Astrocyte (in vitro differentiated cells and primary cell): ENCODE measurements around the gene EGFL7. TPM values are rescaled to one million over a fixed set of nuclear protein-coding genes. Genes with fewer than 3 reads are reported as not detected.

ENCODE experiments used
- DNase-seq: peaks from one replicate; pipeline ENCODE4 v3.0.0-alpha.2; 2010; ENCODE audit warnings: low read depth
- FAIRE-seq: peaks from 2 replicates; lab custom pipeline; 2011; peaks lifted over from hg19 to GRCh38; lab: Jason Lieb, UNC
- H2AFZ ChIP-seq: 2 replicates; pipeline ENCODE4 v1.6.0; 2012; ENCODE audit warnings: low read depth, low read length, inconsistent platforms
- H3K27ac ChIP-seq: 2 replicates; pipeline ENCODE4 v1.5.1; 2011; ENCODE audit warnings: low read depth, low read length, inconsistent platforms
- H3K27me3 ChIP-seq: 2 replicates; pipeline ENCODE4 v1.6.0; 2011; ENCODE audit warnings: low read length, inconsistent platforms; ENCODE audit not compliant: insufficient read depth
- H3K36me3 ChIP-seq: 2 replicates; pipeline ENCODE4 v1.5.1; 2011; ENCODE audit warnings: low read length, inconsistent platforms; ENCODE audit not compliant: insufficient read depth
- H3K4me1 ChIP-seq: 2 replicates; pipeline ENCODE4 v1.5.1; 2011; ENCODE audit warnings: low read length, inconsistent platforms; ENCODE audit not compliant: insufficient read depth
- H3K4me2 ChIP-seq: 2 replicates; pipeline ENCODE4 v1.6.0; 2012; ENCODE audit warnings: low read length, inconsistent platforms
- H3K4me3 ChIP-seq: 2 replicates; pipeline ENCODE4 v1.5.1; 2011; ENCODE audit warnings: low read depth, mild to moderate bottlenecking, low read length, inconsistent platforms; ENCODE audit not compliant: insufficient read depth
- H3K79me2 ChIP-seq: 2 replicates; pipeline ENCODE4 v1.6.0; 2012; ENCODE audit warnings: mild to moderate bottlenecking, low read length, inconsistent platforms; ENCODE audit not compliant: insufficient read depth
- H3K9ac ChIP-seq: 2 replicates; pipeline ENCODE4 v1.6.0; 2012; ENCODE audit warnings: mild to moderate bottlenecking, low read length, inconsistent platforms
- H3K9me3 ChIP-seq: 2 replicates; pipeline ENCODE4 v1.5.1; 2012; ENCODE audit warnings: low read depth, mild to moderate bottlenecking, low read length, inconsistent platforms; ENCODE audit not compliant: insufficient read depth
- H4K20me1 ChIP-seq: 2 replicates; pipeline ENCODE4 v1.6.0; 2012; ENCODE audit warnings: low read length, inconsistent platforms; ENCODE audit not compliant: insufficient read depth
- H3K27ac Mint-ChIP-seq: one replicate; pipeline ENCODE4 v1.8.0; 2021; ENCODE audit warnings: mild to moderate bottlenecking, mixed read lengths; ENCODE audit not compliant: unreplicated experiment
- H3K27me3 Mint-ChIP-seq: one replicate; pipeline ENCODE4 v1.8.0; 2021; ENCODE audit warnings: low read depth, mixed read lengths; ENCODE audit not compliant: unreplicated experiment
- H3K36me3 Mint-ChIP-seq: one replicate; pipeline ENCODE4 v1.8.0; 2021; ENCODE audit warnings: low read depth, mixed read lengths; ENCODE audit not compliant: unreplicated experiment
- H3K4me1 Mint-ChIP-seq: one replicate; pipeline ENCODE4 v1.8.0; 2021; ENCODE audit warnings: low read depth, mixed read lengths; ENCODE audit not compliant: unreplicated experiment
- H3K4me3 Mint-ChIP-seq: one replicate; pipeline ENCODE4 v1.8.0; 2021; ENCODE audit warnings: mild to moderate bottlenecking, moderate library complexity, mixed read lengths; ENCODE audit not compliant: unreplicated experiment
- H3K9me3 Mint-ChIP-seq: one replicate; pipeline ENCODE4 v1.8.0; 2021; ENCODE audit warnings: mild to moderate bottlenecking, mixed read lengths; ENCODE audit not compliant: unreplicated experiment
- CTCF ChIP-seq: IDR thresholded peaks from 2 replicates; pipeline ENCODE4 v1.5.1; 2011; ENCODE audit warnings: low read depth, mild to moderate bottlenecking, inconsistent platforms, low read length, moderate library complexity; ENCODE audit not compliant: insufficient read depth
- EZH2 ChIP-seq: IDR thresholded peaks from 2 replicates; pipeline ENCODE4 v1.6.1; 2012; ENCODE audit warnings: mild to moderate bottlenecking, low read length, inconsistent platforms; ENCODE audit not compliant: insufficient read depth
- total RNA-seq: library from RNA; stranded (reverse); gene quantifications from 2 replicates; pipeline ENCODE4 v1.2.1, GENCODE V29; 2021

EGFL7 gene
- total RNA-seq, 1 donor from 2014 or later: 12.3 TPM

- Histone ChIP-seq H3K9ac (peak overlapping the region; percentile 46), H3K27me3 (no peaks in the 10 kb centered on the region), H3K4me1 (peaks cover 22% of the 10 kb centered on the region), H3K4me3 (no peak overlapping the region), H2AFZ (no peak overlapping the region), H3K27ac (no peak overlapping the region), H3K79me2 (no peaks in the 10 kb centered on the region), H3K9me3 (no peaks in the 10 kb centered on the region), H3K4me2 (peak overlapping the region; percentile 77), H3K36me3 (no peaks in the 10 kb centered on the region), H4K20me1 (no peaks in the 10 kb centered on the region)
- no peak for TF ChIP-seq EZH2
- no peak for TF ChIP-seq CTCF
- DNase-seq: peak; percentile 82
- Mint-ChIP-seq H3K27ac (no peak overlapping the region), H3K36me3 (no peaks in the 10 kb centered on the region), H3K27me3 (peaks cover 3% of the 10 kb centered on the region), H3K4me1 (peaks cover 12% of the 10 kb centered on the region), H3K4me3 (no peak overlapping the region), H3K9me3 (no peaks in the 10 kb centered on the region)
- FAIRE-seq: no peak
These were observed 48.3 kb upstream of the EGFL7 start for GRCh38 chr9:136614372-136614922.

DNA sequence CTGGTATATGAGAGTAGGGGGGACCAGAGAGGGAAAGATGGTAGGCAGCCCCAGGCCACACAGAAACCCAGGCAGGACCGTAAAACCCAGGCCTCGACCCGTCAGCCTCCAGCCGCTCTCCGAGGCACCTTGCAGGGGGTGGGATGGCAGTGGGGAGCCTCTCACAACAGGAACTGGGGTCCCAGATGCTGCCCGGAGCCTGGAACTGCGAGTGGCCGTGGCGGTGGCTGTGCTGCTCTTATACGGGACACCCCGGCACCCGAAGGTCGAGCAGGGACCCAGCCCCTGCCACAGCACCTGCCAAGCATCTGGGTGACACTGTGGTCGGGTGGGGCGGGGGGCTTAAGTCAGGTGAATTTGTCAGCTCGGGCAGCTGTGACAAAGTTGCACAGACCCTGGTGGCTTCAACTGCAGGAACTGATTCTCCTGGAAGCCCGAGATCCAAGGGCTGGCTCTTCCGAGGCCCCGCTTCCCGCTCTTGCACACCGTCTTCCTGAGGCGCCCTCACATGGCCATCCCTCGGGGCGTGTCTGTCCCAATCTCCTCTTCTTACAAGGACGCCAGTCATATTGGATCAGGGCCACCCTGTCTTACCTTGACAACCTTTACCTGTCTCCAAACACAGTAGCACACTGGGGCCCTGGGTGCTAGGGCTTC lies 47.6 kb upstream of the EGFL7 start:
- H3K4me3 Mint-ChIP-seq: no peak overlapping the region
- peaks cover 3% of the 10 kb centered on the region for H3K27me3 Mint-ChIP-seq

More for the DNA sequence above, 47.6 kb upstream of the EGFL7 start:
- H3K9ac ChIP-seq: no peak overlapping the region
- no peak for TF ChIP-seq CTCF
- no peak for TF ChIP-seq EZH2
- no peak overlapping the region for H3K4me3 ChIP-seq
- H2AFZ ChIP-seq: no peak overlapping the region
- no peak for DNase-seq
- H3K27me3 ChIP-seq: no peaks in the 10 kb centered on the region
- Mint-ChIP-seq H3K27ac (no peak overlapping the region), H3K36me3 (no peaks in the 10 kb centered on the region), H3K9me3 (no peaks in the 10 kb centered on the region), H3K4me1 (peaks cover 12% of the 10 kb centered on the region)
- H3K79me2 ChIP-seq: no peaks in the 10 kb centered on the region
- peak overlapping the region; percentile 77 for H3K4me2 ChIP-seq
- no peaks in the 10 kb centered on the region for H4K20me1 ChIP-seq
- no peak for FAIRE-seq
- H3K4me1 ChIP-seq: peaks cover 22% of the 10 kb centered on the region
- no peaks in the 10 kb centered on the region for H3K9me3 ChIP-seq
- H3K36me3 ChIP-seq: no peaks in the 10 kb centered on the region
- H3K27ac ChIP-seq: no peak overlapping the region
